Transverse colon (tissue), 4 donors: ENCODE measurements around the gene TAL1. TPM values are rescaled to one million over a fixed set of nuclear protein-coding genes. Genes with fewer than 3 reads are reported as not detected.

Experiments
- DNase-seq: peaks from one replicate; pipeline ENCODE4 v3.0.0-alpha.2; 2019
- H3K27ac ChIP-seq, 4 donors: fragments of 200-600 bp; sonication (generic); 2 replicates each; pipeline ENCODE4 v1.5.1; 2016 to 2018; ENCODE audit warnings: inconsistent platforms in 4 of 4
- H3K27me3 ChIP-seq: fragments of 200-600 bp; sonication (generic); 2 replicates; pipeline ENCODE4 v1.5.1; 2017; ENCODE audit warnings: inconsistent platforms
- H3K36me3 ChIP-seq, 4 donors: fragments of 200-600 bp; sonication (generic); 2 replicates each; pipeline ENCODE4 v1.5.1; 2017 to 2019; ENCODE audit warnings: inconsistent platforms in 4 of 4
- H3K4me1 ChIP-seq, 4 donors: fragments of 200-600 bp; sonication (generic); 2 replicates each; pipeline ENCODE4 v1.5.1; 2017 to 2020; ENCODE audit warnings: inconsistent platforms in 4 of 4
- H3K4me3 ChIP-seq, 4 donors: fragments of 200-600 bp; sonication (generic); 1 replicate in 1 of 4; 2 replicates in 3 of 4; pipeline versions ENCODE4 v1.5.1 to v1.6.1; 2017 to 2019; ENCODE audit warnings: inconsistent platforms in 4 of 4
- H3K9me3 ChIP-seq, 2 donors: fragments of 200-600 bp; sonication (generic); 2 replicates each; pipeline ENCODE4 v1.5.1; 2017 to 2019; ENCODE audit warnings: inconsistent platforms in 2 of 2
- EP300 ChIP-seq: sonication (generic); formaldehyde crosslinking; IDR thresholded peaks from one replicate; pipeline ENCODE4 v1.6.1; 2017; ENCODE audit warnings: antibody characterized with exemption, low read depth
- POLR2A ChIP-seq: fragments of 450-650 bp; IDR thresholded peaks from one replicate; pipeline ENCODE4 v1.6.1; 2016; ENCODE audit warnings: antibody characterized with exemption, mild to moderate bottlenecking, moderate library complexity
- POLR2AphosphoS5 ChIP-seq, 3 donors: sonication (generic); formaldehyde crosslinking; IDR thresholded peaks; one replicate each; pipeline ENCODE4 v1.6.1; 2016; ENCODE audit warnings: antibody characterized with exemption in 3 of 3
- WGBS, 2 donors: methylation state at CpG; one replicate each; pipeline ENCODE4 v1.1.5; 2018; ENCODE audit warnings: low coverage in 1 of 2; 5-methylcytosine and 5-hydroxymethylcytosine counted together
- in situ Hi-C, 4 donors: fragments of 200-750 bp; cut with MboI; loops; one replicate each; pipeline versions ENCODE4 v1.15.0 to v1.15.1; 2017; ENCODE audit warnings: low sequenced_read_pairs in 3 of 4, low pct_ligation_motif_present in 1 of 4, low pct_unique_long_range_greater_than_20kb in 1 of 4
- intact Hi-C: fragments of 100-400 bp; cut with DNase I; formaldehyde crosslinking; loops from one replicate; pipeline ENCODE4 v1.15.1; 2023; ENCODE audit warnings: low total_unique reads
- total RNA-seq, 4 donors: library from RNA; depleted of rRNA; stranded (reverse); fragments of >200 nt; gene quantifications; one replicate each; pipeline ENCODE4 v1.1.0, GENCODE V29; 2016
- TF ChIP-seq, protein P1 (sequence below), 5 experiments: fragments of 200-600 bp in 3 of 5; fragments of 450-650 bp in 2 of 5; sonication (generic) in 3 of 5; IDR thresholded peaks; 1 replicate in 2 of 5; 2 replicates in 3 of 5; pipeline ENCODE4 v1.5.1; 2016 to 2017; ENCODE audit warnings: antibody characterized with exemption in 5 of 5, inconsistent platforms in 3 of 5, mild to moderate bottlenecking in 2 of 5, moderate library complexity in 1 of 5

Gene TAL1
- total RNA-seq, 4 donors from 2014 or later: 0.80 to 7.9 (median 1.9) TPM

DNA sequence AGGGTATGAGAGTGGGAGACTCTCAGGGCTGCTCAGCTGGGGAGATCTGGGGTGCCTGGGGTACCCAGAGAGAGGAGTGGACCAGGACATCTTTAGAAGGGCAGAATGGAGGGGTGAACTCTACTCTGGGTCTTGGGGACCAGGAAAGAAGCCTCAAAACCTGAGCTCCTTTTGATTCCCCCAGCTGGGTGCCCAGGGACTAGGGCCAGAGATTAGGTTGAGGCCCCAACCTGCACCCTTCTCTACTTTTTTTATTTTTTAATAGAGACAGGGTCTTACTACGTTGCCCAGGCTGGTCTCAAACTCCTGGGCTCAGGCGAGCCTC is 44.1 kb downstream of the TAL1 start:
- no peak for DNase-seq
- Histone ChIP-seq H3K27ac (no peak overlapping the region), H3K9me3 (no peaks in the 10 kb centered on the region), H3K4me3 (no peak overlapping the region), H3K27me3 (no peaks in the 10 kb centered on the region), H3K36me3 (no peaks in the 10 kb centered on the region), H3K4me1 (peaks cover 7 to 41% (median 38%) of the 10 kb centered on the region in 4 donors)
- intact Hi-C loops: no loop called here
- TF ChIP-seq POLR2A (no peak), EP300 (no peak), POLR2AphosphoS5 (IDR thresholded peaks at IDR 0.05) (no peak)
- TF ChIP-seq, protein P1, sequence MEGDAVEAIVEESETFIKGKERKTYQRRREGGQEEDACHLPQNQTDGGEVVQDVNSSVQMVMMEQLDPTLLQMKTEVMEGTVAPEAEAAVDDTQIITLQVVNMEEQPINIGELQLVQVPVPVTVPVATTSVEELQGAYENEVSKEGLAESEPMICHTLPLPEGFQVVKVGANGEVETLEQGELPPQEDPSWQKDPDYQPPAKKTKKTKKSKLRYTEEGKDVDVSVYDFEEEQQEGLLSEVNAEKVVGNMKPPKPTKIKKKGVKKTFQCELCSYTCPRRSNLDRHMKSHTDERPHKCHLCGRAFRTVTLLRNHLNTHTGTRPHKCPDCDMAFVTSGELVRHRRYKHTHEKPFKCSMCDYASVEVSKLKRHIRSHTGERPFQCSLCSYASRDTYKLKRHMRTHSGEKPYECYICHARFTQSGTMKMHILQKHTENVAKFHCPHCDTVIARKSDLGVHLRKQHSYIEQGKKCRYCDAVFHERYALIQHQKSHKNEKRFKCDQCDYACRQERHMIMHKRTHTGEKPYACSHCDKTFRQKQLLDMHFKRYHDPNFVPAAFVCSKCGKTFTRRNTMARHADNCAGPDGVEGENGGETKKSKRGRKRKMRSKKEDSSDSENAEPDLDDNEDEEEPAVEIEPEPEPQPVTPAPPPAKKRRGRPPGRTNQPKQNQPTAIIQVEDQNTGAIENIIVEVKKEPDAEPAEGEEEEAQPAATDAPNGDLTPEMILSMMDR (IDR thresholded peaks at IDR 0.05): no peak
- in situ Hi-C loops: loop anchor here (25.0 kb wide), 2 partner anchors 224 to 524 kb away; partner anchors contain the start of gene FOXE3 (in 2 of the 4)
- WGBS, 2 donors: 86% methylated on average over 2 of the region's 2 CpGs; no CpG with 5 or more reads in 1 of the 2 donors

DNA sequence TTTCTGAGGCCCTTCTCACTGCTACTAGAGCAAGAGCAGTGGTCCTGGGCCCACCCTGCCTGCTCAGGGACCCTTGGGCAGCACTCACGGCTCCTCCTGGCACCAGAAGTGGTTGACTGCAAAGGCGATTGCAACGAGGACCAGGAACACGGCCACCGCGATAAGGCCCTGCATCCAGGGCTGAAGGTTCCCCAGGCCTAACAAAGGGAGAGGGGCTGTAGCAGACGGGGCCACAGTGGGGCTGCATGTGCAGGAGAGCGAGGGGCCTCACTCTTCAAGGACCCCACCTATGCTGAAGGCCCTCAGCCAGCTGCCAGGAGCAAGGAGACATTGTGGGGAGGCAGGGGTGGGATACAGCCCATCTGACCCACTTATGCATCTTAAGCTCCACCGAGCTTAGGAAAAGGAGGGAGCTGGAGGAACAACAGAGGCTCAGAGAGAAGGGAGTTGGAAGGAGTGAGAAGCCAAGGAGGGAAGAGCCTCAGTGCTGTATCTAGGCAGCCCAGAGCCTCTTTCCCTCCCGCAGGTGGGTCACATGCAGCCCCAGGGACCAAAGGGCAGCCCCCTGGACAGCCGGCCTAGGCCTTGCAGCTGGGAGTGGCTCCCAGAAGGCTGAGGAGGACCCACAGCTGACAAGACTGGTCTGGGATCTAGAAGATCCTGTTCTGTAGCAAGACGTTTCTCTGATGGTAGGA is 44.6 kb downstream of the TAL1 start:
- in situ Hi-C loops (loop anchor here (25.0 kb wide), 2 partner anchors 225 to 525 kb away; partner anchors contain the start of gene FOXE3 (in 2 of the 4)), intact Hi-C loops (no loop called here)
- Histone ChIP-seq H3K27me3 (no peaks in the 10 kb centered on the region), H3K4me1 (peaks cover 7 to 36% (median 33%) of the 10 kb centered on the region in 4 donors), H3K4me3 (no peak overlapping the region), H3K27ac (no peak overlapping the region), H3K9me3 (no peaks in the 10 kb centered on the region), H3K36me3 (no peaks in the 10 kb centered on the region)
- no peak for DNase-seq
- TF ChIP-seq POLR2AphosphoS5 (IDR thresholded peaks at IDR 0.05): no peak
- TF ChIP-seq, protein P1 (IDR thresholded peaks at IDR 0.05): no peak
- TF ChIP-seq POLR2A: no peak
- TF ChIP-seq EP300: no peak
- 74 to 77% methylated on average over 3 to 12 of the region's 12 CpGs for WGBS, 2 donors

DNA sequence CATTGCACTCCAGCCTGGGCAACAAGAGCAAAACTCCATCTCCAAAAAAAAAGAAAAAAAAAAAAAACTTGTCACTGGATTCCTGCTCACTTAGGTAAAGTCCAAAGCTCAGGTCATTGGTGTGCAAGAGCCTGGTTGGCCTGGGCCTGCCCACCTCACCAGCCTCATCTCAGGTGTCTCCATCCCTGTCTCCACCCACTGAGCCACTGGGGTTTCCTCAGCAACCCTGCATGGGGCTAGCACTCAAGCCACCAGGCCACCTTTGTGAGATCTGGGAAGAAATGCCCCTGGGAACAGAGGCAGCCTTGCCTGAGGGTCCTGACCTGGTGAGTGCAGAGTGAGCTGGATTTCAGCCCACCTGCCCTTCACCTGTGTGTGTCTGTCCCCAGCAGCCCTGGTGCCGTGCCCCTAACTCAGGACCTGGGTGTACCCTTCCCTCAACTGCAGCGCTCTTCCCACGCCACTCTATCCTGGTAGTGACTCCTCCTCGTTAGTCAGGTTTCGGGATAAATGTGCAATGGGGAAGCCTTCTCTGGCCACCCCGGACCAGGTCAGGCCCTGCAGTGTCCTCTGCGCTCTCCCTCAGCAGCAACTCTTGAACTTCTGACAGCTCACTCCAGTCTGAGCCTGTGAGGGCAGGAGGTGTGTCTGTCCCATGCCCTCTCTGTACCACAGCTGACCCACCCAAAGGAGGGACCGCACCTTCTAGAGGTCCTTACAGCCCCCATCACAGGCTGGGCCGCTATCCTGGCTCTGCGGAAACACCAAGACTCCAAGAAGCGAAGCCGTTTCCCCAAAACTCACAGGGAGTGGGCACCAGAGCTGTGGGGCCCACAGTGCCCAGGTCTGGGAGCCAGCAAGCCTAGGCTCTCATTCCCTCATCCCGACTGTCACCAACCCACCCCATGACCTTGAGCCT is 45.5 kb downstream of the TAL1 start:
- WGBS, 2 donors: 60 to 94% methylated on average over 1 to 13 of the region's 13 CpGs
- Histone ChIP-seq H3K36me3 (no peaks in the 10 kb centered on the region), H3K27me3 (peaks cover under 1% of the 10 kb centered on the region), H3K4me3 (no peak overlapping the region), H3K4me1 (peaks cover 7 to 27% (median 25%) of the 10 kb centered on the region in 4 donors), H3K9me3 (no peaks in the 10 kb centered on the region), H3K27ac (no peak overlapping the region)
- TF ChIP-seq, protein P1 (IDR thresholded peaks at IDR 0.05): no peak
- in situ Hi-C loops (loop anchor here (25.0 kb wide), 2 partner anchors 226 to 526 kb away; partner anchors contain the start of gene FOXE3 (in 2 of the 4)), intact Hi-C loops (no loop called here)
- DNase-seq: no peak
